Upper lobe of left lung (tissue), 6 donors: ENCODE data around the gene FAM168A. TPM values are rescaled to one million over a fixed set of nuclear protein-coding genes. Genes with fewer than 3 reads are reported as not detected.
A peak's percentile ranks its signal among the peaks of the same experiment; 100 is the strongest.

Experiments used
- ATAC-seq, 2 donors: fragments of 200-7000 bp; cut with Tn5 transposase; one replicate each; pipeline ENCODE4 v1.9.1; 2022; ENCODE audit warnings: mild to moderate bottlenecking in 2 of 2, moderate library complexity in 2 of 2; ENCODE audit not compliant: low FRiP score in 2 of 2
- DNase-seq, 2 donors: peaks; one replicate each; pipeline ENCODE4 v3.0.0-alpha.2; 2019 to 2020
- H3K27ac ChIP-seq, 4 donors: fragments of 200-600 bp; sonication (generic); one replicate each; pipeline ENCODE4 v1.5.1; 2016 to 2019
- H3K27me3 ChIP-seq, 4 donors: fragments of 200-600 bp; sonication (generic); one replicate each; pipeline ENCODE4 v1.5.1; 2017 to 2019
- H3K36me3 ChIP-seq, 4 donors: fragments of 200-600 bp; sonication (generic); one replicate each; pipeline ENCODE4 v1.5.1; 2016 to 2019
- H3K4me1 ChIP-seq, 4 donors: fragments of 200-600 bp; sonication (generic); one replicate each; pipeline ENCODE4 v1.5.1; 2018 to 2019
- H3K4me3 ChIP-seq, 4 donors: fragments of 200-600 bp; sonication (generic); one replicate each; pipeline ENCODE4 v1.5.1; 2017 to 2019; ENCODE audit warnings: mild to moderate bottlenecking in 2 of 4, moderate library complexity in 1 of 4
- H3K9me3 ChIP-seq, 4 donors: fragments of 200-600 bp; sonication (generic); one replicate each; pipeline ENCODE4 v1.5.1; 2018 to 2019
- EP300 ChIP-seq, 4 donors: sonication (generic); formaldehyde crosslinking; IDR thresholded peaks; one replicate each; pipeline ENCODE4 v1.5.1; 2017; ENCODE audit warnings: antibody characterized with exemption in 4 of 4, control low read depth in 2 of 4
- POLR2A ChIP-seq, 4 donors: fragments of 450-650 bp; IDR thresholded peaks; one replicate each; pipeline ENCODE4 v1.5.1; 2016 to 2017; ENCODE audit warnings: antibody characterized with exemption in 4 of 4, mild to moderate bottlenecking in 2 of 4
- POLR2AphosphoS5 ChIP-seq, 2 donors: sonication (generic); formaldehyde crosslinking; IDR thresholded peaks; one replicate each; pipeline ENCODE4 v1.5.1; 2017; ENCODE audit warnings: antibody characterized with exemption in 2 of 2
- WGBS, 2 donors: methylation state at CpG; one replicate each; pipeline ENCODE4 v1.1.5; 2017 to 2018; 5-methylcytosine and 5-hydroxymethylcytosine counted together
- total RNA-seq, 6 donors: library from RNA; depleted of rRNA in 4 of 6; stranded (reverse); fragments of >200 nt in 4 of 6; gene quantifications; one replicate each; pipeline versions ENCODE4 v1.1.0 to v1.2.1, GENCODE V29; 2016 to 2021
- TF ChIP-seq, protein P1 (sequence below), 6 experiments: fragments of 450-650 bp in 4 of 6; fragments of 200-600 bp in 2 of 6; sonication (generic) in 2 of 6; IDR thresholded peaks; one replicate each; pipeline ENCODE4 v1.5.1; 2016 to 2019; ENCODE audit warnings: antibody characterized with exemption in 6 of 6
- donor health status: DM: no; HTN: no; CAD: no; lungs with moderate emphysema.
- donor health status: DM: no; HTN: yes; CAD: no; lungs with severe emphysema.

The FAM168A gene
- total RNA-seq, 6 donors from 2014 or later: 15.7 to 30.7 (median 24.1) TPM

DNA sequence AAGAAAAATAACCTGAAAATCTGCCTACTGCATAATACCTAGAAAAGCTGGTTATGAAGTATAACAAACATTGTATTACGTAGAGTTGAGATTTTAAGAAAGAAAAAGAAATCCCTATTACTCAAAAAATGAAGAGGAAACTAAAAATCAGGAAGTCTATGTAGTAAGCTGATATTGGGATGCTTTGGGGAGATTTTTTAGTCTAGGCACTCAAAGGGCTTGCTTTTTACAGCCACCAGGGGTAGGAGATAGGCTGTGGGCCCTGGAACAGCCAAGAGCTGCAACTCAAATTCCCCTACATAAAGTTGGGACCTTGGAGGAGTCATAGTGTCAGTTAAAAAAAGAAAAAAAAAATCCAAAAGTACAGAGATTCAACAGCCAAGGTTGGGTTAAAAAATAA, 131.3 kb downstream of the FAM168A start:
- no peaks in the 10 kb centered on the region for H3K36me3 ChIP-seq
- 84% methylated on average over 1 of the region's 1 CpG for WGBS, 2 donors
- TF ChIP-seq EP300 (IDR thresholded peaks at IDR 0.05) (no peak), POLR2AphosphoS5 (IDR thresholded peaks at IDR 0.05) (no peak), POLR2A (IDR thresholded peaks at IDR 0.05) (no peak)
- TF ChIP-seq, protein P1, sequence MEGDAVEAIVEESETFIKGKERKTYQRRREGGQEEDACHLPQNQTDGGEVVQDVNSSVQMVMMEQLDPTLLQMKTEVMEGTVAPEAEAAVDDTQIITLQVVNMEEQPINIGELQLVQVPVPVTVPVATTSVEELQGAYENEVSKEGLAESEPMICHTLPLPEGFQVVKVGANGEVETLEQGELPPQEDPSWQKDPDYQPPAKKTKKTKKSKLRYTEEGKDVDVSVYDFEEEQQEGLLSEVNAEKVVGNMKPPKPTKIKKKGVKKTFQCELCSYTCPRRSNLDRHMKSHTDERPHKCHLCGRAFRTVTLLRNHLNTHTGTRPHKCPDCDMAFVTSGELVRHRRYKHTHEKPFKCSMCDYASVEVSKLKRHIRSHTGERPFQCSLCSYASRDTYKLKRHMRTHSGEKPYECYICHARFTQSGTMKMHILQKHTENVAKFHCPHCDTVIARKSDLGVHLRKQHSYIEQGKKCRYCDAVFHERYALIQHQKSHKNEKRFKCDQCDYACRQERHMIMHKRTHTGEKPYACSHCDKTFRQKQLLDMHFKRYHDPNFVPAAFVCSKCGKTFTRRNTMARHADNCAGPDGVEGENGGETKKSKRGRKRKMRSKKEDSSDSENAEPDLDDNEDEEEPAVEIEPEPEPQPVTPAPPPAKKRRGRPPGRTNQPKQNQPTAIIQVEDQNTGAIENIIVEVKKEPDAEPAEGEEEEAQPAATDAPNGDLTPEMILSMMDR (IDR thresholded peaks at IDR 0.05): no peak
- ATAC-seq: no peak
- H3K27ac ChIP-seq: no peak overlapping the region
- H3K9me3 ChIP-seq: no peaks in the 10 kb centered on the region
- no peak for DNase-seq
- H3K4me1 ChIP-seq: peaks cover 14 to 38% (median 22%) of the 10 kb centered on the region in 4 donors
- H3K4me3 ChIP-seq: no peak overlapping the region
- no peaks in the 10 kb centered on the region for H3K27me3 ChIP-seq

DNA sequence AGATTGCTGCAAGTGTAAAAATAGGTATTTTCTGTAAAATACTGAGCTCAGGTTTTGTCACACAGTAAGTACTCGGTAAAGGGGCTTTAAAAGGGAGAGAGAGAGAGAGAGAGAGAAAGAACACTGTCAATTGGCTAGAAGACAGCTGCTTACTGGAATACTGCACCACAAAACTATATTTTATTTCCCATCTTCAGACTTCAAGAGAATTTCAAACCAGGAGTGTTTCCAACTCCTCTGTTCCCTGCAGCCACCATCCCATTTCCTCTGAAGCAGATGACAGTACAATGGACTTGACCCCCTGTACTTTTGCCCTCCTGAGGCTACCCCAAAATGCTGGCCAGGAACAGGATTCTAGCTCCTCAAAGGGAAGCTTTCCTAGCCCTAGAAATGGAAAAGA, 132.0 kb downstream of the FAM168A start:
- Histone ChIP-seq H3K36me3 (no peaks in the 10 kb centered on the region), H3K9me3 (no peaks in the 10 kb centered on the region), H3K27ac (no peak overlapping the region), H3K27me3 (no peaks in the 10 kb centered on the region), H3K4me1 (peaks cover 14 to 41% (median 26%) of the 10 kb centered on the region in 4 donors), H3K4me3 (no peak overlapping the region)
- ATAC-seq: no peak
- 83 to 93% methylated on average over 1 of the region's 1 CpG for WGBS, 2 donors
- no peak for DNase-seq
- TF ChIP-seq, protein P1 (IDR thresholded peaks at IDR 0.05): no peak
- no peak for TF ChIP-seq POLR2A (IDR thresholded peaks at IDR 0.05)
- TF ChIP-seq EP300 (IDR thresholded peaks at IDR 0.05): no peak
- no peak for TF ChIP-seq POLR2AphosphoS5 (IDR thresholded peaks at IDR 0.05)

DNA sequence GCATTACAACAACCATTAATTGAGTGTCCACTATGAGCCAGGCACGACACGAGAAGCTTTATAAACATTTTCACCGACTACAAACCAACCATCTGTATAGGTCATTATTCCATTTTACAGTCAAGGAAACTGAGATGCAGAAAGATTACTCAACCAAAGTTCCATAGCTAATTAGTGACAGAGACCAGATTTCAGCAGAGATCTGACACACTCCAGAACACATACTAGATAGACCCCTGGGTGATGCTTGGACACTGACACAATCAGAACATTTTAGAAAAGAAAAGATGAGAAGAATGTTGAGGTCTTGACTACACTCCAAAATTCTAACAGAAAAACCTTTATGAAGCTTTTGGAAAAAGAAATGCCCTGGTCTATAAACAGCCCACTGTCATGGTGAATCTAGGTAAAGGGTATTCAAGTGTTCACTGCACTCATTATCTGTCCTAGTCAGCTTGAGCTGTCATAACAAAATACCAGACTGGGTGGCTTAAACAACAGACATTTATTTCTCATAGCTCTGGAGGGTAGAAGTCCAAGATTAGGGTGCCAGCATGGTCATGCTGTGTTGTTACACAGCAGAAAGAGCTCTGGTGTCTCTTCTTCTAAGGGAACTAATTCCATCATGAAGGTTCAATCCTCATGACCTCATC, 132.8 kb downstream of the FAM168A start:
- no peaks in the 10 kb centered on the region for H3K27me3 ChIP-seq
- WGBS, 2 donors: 73 to 91% methylated on average over 3 of the region's 3 CpGs
- no peak overlapping the region for H3K27ac ChIP-seq
- no peak overlapping the region for H3K4me3 ChIP-seq
- no peak for ATAC-seq
- TF ChIP-seq POLR2AphosphoS5 (IDR thresholded peaks at IDR 0.05): no peak
- no peak for TF ChIP-seq EP300 (IDR thresholded peaks at IDR 0.05)
- TF ChIP-seq, protein P1 (IDR thresholded peaks at IDR 0.05): no peak
- no peak for TF ChIP-seq POLR2A (IDR thresholded peaks at IDR 0.05)
- peaks cover 14 to 41% (median 26%) of the 10 kb centered on the region in 4 donors for H3K4me1 ChIP-seq
- no peaks in the 10 kb centered on the region for H3K36me3 ChIP-seq
- no peak for DNase-seq
- H3K9me3 ChIP-seq: no peaks in the 10 kb centered on the region

DNA sequence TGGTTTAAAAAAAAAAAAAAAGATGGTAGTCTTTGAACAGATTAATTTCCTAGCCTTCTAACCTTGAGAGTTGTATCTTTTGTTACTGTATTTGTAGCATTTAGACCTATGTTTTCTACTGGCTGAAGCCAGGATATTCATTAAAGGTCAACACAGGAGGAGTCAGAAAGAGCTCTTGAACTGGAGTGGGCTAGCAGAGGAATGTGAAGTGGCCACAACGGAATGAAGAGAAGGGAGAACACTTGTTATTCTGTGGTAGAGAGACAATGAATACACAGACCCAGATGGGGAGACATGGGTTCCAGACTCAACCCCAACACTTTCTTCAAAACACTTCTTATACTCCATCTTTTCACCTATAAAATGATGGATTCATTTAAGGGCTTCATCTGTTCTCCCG, 133.6 kb downstream of the FAM168A start:
- ATAC-seq (peak in 1 of 2 donors; percentile 78), DNase-seq (peak in 1 of 2 donors; percentile 55)
- TF ChIP-seq POLR2A (IDR thresholded peaks at IDR 0.05) (no peak), EP300 (IDR thresholded peaks at IDR 0.05) (no peak), POLR2AphosphoS5 (IDR thresholded peaks at IDR 0.05) (no peak)
- TF ChIP-seq, protein P1 (IDR thresholded peaks at IDR 0.05): no peak
- no peak overlapping the region for H3K4me3 ChIP-seq
- WGBS, 2 donors: 52 to 83% methylated on average over 2 of the region's 2 CpGs
- no peaks in the 10 kb centered on the region for H3K9me3 ChIP-seq
- H3K27ac ChIP-seq: no peak overlapping the region
- H3K4me1 ChIP-seq: peaks cover 7 to 41% (median 22%) of the 10 kb centered on the region in 4 donors
- no peaks in the 10 kb centered on the region for H3K36me3 ChIP-seq
- no peaks in the 10 kb centered on the region for H3K27me3 ChIP-seq

DNA sequence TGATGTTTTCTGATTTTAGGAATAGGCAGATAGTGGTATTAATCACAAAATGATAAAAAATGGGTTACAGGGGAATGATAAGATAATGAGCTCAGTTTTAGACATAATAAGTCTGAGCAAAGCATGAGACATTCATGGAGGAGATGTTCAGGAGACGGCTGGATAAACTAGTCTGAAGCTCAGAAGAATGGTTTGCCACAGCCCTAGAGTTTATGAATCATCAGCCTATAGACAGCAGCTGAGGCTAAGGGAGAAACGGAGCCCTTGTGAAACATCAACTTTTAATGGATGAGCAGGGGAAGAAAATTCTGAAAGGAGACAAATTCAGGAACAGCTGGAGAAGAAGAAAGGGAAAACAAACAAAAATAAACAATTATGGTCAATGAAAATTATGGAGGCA, 134.6 kb downstream of the FAM168A start:
- peaks cover 0 to 34% (median 22%) of the 10 kb centered on the region in 4 donors for H3K4me1 ChIP-seq
- H3K9me3 ChIP-seq: no peaks in the 10 kb centered on the region
- no peak for TF ChIP-seq EP300 (IDR thresholded peaks at IDR 0.05)
- TF ChIP-seq POLR2A (IDR thresholded peaks at IDR 0.05): no peak
- no peak for TF ChIP-seq POLR2AphosphoS5 (IDR thresholded peaks at IDR 0.05)
- TF ChIP-seq, protein P1 (IDR thresholded peaks at IDR 0.05): no peak
- H3K27ac ChIP-seq: no peak overlapping the region
- no peak for DNase-seq
- H3K36me3 ChIP-seq: no peaks in the 10 kb centered on the region
- WGBS, 2 donors: 71 to 86% methylated on average over 2 of the region's 2 CpGs
- H3K27me3 ChIP-seq: no peaks in the 10 kb centered on the region
- ATAC-seq: no peak
- no peak overlapping the region for H3K4me3 ChIP-seq
